H54 (cell line): ENCODE data around the gene ZNF777.
"Not testable (repeated sequence)": the region's sequence is repeated elsewhere in the genome, so short reads cannot be mapped to it uniquely, and the experiment has no call there.

Experiments
- DNase-seq: peaks from one replicate; pipeline ENCODE4 v3.0.0; 2011; ENCODE audit warnings: low spot score, mixed read lengths; ENCODE audit not compliant: insufficient read length
- FAIRE-seq: peaks from 3 replicates; lab custom pipeline; 2011; peaks lifted over from hg19 to GRCh38; lab: Jason Lieb, UNC
- POLR2A ChIP-seq: IDR thresholded peaks from 2 replicates; pipeline ENCODE4 v1.6.1; 2011; ENCODE audit warnings: low read depth, mild to moderate bottlenecking, low read length

The ZNF777 gene

GRCh38 chr7:149422914-149423301, 38.0 kb downstream of the ZNF777 start:
- no peak for FAIRE-seq
- DNase-seq, result no peak
- no peak for TF ChIP-seq POLR2A

DNA sequence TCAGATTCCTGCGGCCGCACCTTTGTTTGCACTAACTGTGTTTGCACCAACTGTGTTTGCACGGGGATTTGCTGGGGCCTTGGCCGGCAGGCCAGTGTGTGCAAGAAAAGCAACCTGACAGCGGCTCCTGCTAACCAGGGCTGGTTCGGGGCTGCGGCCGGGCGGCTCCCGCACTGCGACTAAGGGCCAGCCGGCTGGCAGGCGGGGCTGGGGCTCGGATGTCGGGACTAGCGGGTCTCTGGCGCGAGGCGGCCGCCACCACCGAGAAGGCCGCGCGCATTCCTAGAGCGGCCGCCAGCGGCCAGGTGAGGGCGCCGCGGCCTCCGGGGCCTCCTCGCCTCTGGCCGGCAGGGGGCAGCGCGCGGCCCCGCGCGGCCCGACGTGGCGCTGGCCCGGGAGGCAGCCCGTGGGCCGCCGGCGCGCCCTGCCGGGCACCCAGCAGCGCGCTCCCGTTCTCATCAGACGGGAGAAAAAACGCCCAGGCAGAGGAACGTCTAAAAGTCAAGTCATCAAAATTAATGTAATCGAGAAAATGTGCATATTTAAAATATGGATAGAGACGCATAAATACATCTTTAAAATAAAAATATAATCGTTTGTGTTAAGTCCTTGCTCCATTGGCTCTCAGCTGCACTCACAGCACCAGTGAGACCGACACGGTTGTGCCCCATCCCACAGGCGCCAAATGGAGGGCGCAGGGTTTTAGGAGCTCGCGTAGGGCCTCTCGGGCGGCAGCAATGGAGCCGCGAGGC, 38.5 kb downstream of the ZNF777 start:
- DNase-seq (no peak), FAIRE-seq (no peak)
- no peak for TF ChIP-seq POLR2A

DNA sequence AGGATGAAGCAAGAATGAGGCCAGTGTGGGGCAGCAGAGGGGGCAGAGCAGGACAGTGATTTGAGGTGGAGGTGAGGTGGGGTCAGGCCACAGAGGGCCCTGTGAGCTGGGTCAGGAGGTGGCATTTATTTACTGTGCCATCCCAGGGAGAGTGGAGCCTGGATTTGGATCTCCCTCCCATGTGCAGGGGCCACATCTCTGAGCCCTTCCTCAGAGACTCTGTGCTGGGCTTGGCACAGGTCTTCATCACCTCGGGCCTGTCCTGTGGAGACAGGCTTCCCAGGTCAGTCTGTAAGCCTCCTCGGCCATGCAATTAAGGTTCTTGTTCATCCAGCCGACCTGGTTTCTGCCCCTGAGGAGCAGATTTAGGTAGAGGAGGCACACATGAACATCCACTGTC, 40.9 kb downstream of the ZNF777 start:
- no peak for TF ChIP-seq POLR2A
- DNase-seq (no peak), FAIRE-seq (no peak)

- FAIRE-seq (no peak), DNase-seq (no peak)
- TF ChIP-seq POLR2A, result no peak
Measured at GRCh38 chr7:149415391-149416071, 45.3 kb downstream of the ZNF777 start.

DNA sequence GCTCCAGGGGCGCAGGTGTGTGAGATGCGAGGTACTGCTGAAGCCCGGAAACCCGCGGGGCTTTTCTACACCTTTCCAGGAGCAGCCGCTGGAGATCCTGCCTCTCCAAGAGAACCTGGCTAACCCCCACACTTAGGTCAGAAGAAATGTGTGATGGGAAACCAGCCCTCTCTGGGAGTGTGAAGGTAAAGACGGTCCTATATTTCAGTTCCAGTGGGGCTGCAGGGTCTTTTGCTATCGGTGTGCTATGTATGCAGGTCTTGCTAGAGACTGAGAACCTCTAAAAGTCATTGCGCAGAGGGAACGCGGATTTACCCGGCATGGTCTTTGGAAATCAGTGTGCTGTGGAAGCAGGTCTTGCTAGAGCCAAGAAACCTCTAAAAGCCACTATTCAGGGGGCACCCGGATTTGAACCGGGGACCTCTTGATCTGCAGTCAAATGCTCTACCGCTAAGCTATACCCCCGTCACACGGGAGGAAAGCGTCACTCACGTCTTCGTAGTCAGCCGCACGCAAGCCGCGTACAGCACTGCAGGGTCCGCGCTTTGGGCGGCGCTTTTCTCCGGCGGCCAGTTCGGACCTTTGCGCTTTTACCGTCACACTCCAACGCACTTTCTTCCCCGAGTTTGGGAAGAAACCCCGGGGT, 46.0 kb downstream of the ZNF777 start:
- FAIRE-seq (no peak), DNase-seq (no peak)
- no peak for TF ChIP-seq POLR2A

DNA sequence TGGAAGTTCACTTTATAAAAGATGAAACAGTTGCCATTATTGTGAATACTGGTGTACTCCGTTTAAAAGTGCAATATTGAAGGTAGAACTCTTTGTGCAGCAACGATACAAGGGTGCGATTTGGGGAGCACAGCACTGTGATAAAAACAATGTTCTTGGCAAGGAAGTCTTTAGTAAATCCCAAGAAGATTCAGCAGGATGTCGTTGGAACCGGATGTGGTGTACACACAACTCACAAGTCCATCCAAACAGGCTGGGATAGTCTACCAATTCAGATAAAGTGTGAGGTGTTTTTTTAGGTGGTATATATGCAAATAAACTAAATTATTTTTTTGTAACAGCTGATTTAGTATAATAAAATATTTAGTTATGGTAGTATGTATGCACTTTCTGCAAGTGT, 46.7 kb downstream of the ZNF777 start:
- DNase-seq (no peak), FAIRE-seq (no peak)
- TF ChIP-seq POLR2A, result no peak

GRCh38 chr7:149413083-149413482, 47.8 kb downstream of the ZNF777 start:
- not testable (repeated sequence) for DNase-seq, FAIRE-seq

DNA sequence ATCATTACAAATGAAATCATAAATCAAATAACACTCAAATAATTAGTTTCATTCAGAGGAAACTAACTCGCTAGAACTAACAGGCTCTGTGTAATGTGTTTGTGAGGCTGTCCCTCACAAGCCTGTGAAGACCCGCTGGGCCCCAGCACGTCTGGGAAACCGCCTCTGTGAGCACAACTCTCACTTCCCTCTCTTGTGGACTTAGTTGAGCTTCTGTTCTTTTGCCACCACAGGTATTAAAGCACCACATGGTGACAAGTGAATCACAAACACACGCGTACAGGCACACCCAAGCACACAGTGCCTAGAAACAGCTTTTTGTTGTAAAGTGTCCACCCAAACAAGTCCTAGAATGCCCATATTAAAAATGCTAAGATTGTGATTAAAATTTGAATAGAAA, 51.0 kb downstream of the ZNF777 start:
- DNase-seq (no peak), FAIRE-seq (no peak)

DNA sequence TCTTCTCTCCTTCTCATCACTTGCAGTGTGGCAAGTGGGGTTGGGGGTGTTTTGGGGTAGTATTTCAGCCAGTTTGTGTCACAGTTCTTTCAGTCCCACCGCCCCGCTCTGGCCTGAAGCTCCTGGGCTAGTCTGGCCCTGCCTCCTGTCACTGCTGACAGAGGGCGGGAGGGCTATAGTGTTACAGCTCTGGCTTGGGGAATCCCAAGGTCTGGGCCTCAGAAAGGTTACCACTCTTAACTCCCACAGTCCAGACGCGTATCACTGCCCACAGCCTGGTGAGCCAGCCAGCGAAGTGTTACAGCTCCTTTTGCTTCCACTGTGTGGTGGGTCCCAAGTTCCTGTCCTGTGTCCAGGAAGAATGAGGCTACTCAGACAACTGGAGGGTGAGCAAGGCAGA, 56.0 kb downstream of the ZNF777 start:
- FAIRE-seq, result no peak

More for the DNA sequence above, 51.0 kb downstream of the ZNF777 start:
- no peak for TF ChIP-seq POLR2A

GRCh38 chr7:149404396-149404795, 56.5 kb downstream of the ZNF777 start:
- no peak for DNase-seq
- FAIRE-seq, result no peak
- TF ChIP-seq POLR2A, result no peak

More for the DNA sequence above, 56.0 kb downstream of the ZNF777 start:
- no peak for DNase-seq
- TF ChIP-seq POLR2A, result no peak

- no peak for DNase-seq
- no peak for TF ChIP-seq POLR2A
Measured at GRCh38 chr7:149398195-149398820, 62.6 kb downstream of the ZNF777 start.

GRCh38 chr7:149397470-149398043, 63.3 kb downstream of the ZNF777 start:
- TF ChIP-seq POLR2A, result no peak
- DNase-seq (no peak), FAIRE-seq (no peak)

More at GRCh38 chr7:149398195-149398820, 62.6 kb downstream of the ZNF777 start:
- no peak for FAIRE-seq

DNA sequence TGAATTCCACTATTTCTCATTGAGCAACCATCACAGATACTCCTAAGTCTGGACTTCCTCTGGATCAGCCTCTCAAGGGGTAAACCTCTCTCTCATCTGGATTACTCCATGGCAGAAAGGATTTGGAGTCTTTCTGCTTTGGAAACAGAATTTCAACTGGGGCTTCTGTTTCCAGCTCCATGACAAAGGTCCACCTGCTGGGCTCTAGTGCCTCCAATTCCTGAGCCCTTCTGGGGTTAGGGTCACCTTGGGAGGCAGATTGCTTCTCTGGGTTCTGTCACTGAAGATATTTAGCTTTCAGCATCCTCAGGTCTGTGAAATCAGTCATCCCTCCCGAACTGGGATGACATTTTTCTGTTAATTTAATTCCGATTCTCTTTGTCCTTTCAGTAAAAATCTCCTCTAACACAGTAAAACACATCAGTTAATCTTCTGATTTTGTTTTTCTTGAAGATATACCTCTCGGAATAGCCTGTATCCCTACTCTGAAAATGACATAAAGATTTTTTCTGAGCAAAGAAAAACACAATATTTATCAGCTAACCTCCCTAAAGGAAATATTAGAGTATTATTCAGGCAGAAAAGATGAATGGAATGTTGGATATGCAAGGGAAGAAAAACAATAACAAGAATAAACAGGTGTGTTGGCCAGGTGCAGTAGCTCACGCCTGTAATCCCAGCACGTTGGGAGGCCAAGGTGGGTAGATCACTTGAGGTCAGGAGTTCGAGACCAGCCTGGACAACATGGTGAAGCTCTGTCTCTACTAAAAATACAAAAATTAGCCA, 72.1 kb downstream of the ZNF777 start:
- not testable (repeated sequence) for FAIRE-seq, DNase-seq

DNA sequence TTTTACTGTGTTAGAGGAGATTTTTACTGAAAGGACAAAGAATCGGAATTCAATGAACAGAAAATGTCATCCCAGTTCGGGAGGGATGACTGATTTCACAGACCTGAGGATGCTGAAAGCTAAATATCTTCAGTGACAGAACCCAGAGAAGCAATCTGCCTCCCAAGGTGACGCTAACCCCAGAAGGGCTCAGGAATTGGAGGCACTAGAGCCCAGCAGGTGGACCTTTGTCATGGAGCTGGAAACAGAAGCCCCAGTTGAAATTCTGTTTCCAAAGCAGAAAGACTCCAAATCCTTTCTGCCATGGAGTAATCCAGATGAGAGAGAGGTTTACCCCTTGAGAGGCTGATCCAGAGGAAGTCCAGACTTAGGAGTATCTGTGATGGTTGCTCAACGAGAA, 74.3 kb downstream of the ZNF777 start:
- FAIRE-seq, result not testable (repeated sequence)

More for the DNA sequence above, 74.3 kb downstream of the ZNF777 start:
- DNase-seq, result not testable (repeated sequence)
